ENCODE data around the gene IKZF5. TPM values are rescaled to one million over a fixed set of nuclear protein-coding genes. Genes with fewer than 3 reads are reported as not detected.

IKZF5 gene
- total and polyA plus RNA-seq, 2 of the 4 experiments (the other 2 are of a cell fraction), result 2.9 to 4.4 TPM

GRCh38 chr10:122962405-122962804, 46.2 kb downstream of the IKZF5 start:
- no peak overlapping the region for H3K4me3 ChIP-seq (ENCODE audit: insufficient read depth, low read depth, low read length)
- WGBS, 2 experiments (ENCODE audit: extremely low coverage in 2 of 2, insufficient read length in 1 of 2), result no CpG with 5 or more reads among the region's 3 CpGs
- no peak overlapping the region for H4K8ac ChIP-seq (ENCODE audit: low read depth in 2 of 2, low read length in 2 of 2)
- H3K9ac ChIP-seq (ENCODE audit: low read depth, low read length), result no peak overlapping the region
- H3K36me3 ChIP-seq (ENCODE audit: control insufficient read depth, insufficient read depth, low read length), result no peaks in the 10 kb centered on the region
- H3K23ac ChIP-seq (ENCODE audit: low read depth, low read length), result no peak overlapping the region
- no peaks in the 10 kb centered on the region for H3K4me1 ChIP-seq (ENCODE audit: control insufficient read depth, insufficient read depth, low read length)
- no peak overlapping the region for H4K5ac ChIP-seq (ENCODE audit: low read depth, low read length)
- in situ Hi-C loops (cut with MboI; ENCODE audit: low sequenced_read_pairs) (no loop called here), dilution Hi-C loops (cut with HindIII; ENCODE audit: low sequenced_read_pairs, unreplicated experiment) (no loop called here), intact Hi-C loops (cut with micrococcal nuclease) (no loop called here)
- H2BK5ac ChIP-seq (ENCODE audit: low read depth, low read length, poor library complexity, severe bottlenecking), result no peak overlapping the region
- no peak overlapping the region for H2BK15ac ChIP-seq (ENCODE audit: low read depth, low read length)
- no peak overlapping the region for H2BK120ac ChIP-seq (ENCODE audit: low read depth, low read length)
- no peak overlapping the region for H3K4ac ChIP-seq (ENCODE audit: low read depth, low read length)
- H3K9me1 ChIP-seq (ENCODE audit: insufficient read depth, low read length), result no peaks in the 10 kb centered on the region
- H2AFZ ChIP-seq (replicated peaks; ENCODE audit: low read length, poor library complexity), result no peak overlapping the region
- H3K56ac ChIP-seq (ENCODE audit: extremely low read depth, insufficient read depth, low read length), result no peak overlapping the region
- no peak for ATAC-seq (ENCODE audit: low read depth)
- peaks cover 10% of the 10 kb centered on the region for H3K9me3 ChIP-seq (ENCODE audit: control insufficient read depth, insufficient read depth, low read length)
- H3K14ac ChIP-seq (replicated peaks; ENCODE audit: low read depth, low read length), result no peak overlapping the region
- DNase-seq, result no peak
- ChIA-PET POLR2A (ENCODE audit: unreplicated experiment) (no interaction called here), CTCF (interaction anchor here (0.6 kb wide), 1 partner anchor 1193 kb away, joined by 4 read pairs; no protein-coding TSS in a partner anchor)
- H4K91ac ChIP-seq (ENCODE audit: insufficient read depth, low read depth, low read length), result no peak overlapping the region
- H4K20me1 ChIP-seq (ENCODE audit: insufficient read depth, low read length), result no peaks in the 10 kb centered on the region
- H3K79me1 ChIP-seq (ENCODE audit: low read depth in 1 of 2, low read length in 2 of 2), result no peaks in the 10 kb centered on the region; a peak in 1 of 4 replicates
- H3K27me3 ChIP-seq (ENCODE audit: control insufficient read depth, insufficient read depth, low read length), result no peaks in the 10 kb centered on the region
- TF ChIP-seq MAZ (IDR thresholded peaks at IDR 0.05; ENCODE audit: borderline replicate concordance, low read depth, low read length) (no peak), POLR2A (IDR thresholded peaks at IDR 0.05; ENCODE audit: low read depth, low read length) (no peak), NFE2L2 (IDR thresholded peaks at IDR 0.05; ENCODE audit: low read depth, low read length) (no peak), SMC3 (IDR thresholded peaks at IDR 0.05; ENCODE audit: low read depth, low read length) (no peak), RCOR1 (IDR thresholded peaks at IDR 0.05; ENCODE audit: insufficient replicate concordance, low read length) (no peak), USF2 (IDR thresholded peaks at IDR 0.05; ENCODE audit: low read depth, low read length) (no peak), FOS (IDR thresholded peaks at IDR 0.05; ENCODE audit: low read depth, low read length) (no peak), MAFK (IDR thresholded peaks at IDR 0.05; ENCODE audit: low read depth, low read length) (no peak), MXI1 (IDR thresholded peaks at IDR 0.05; ENCODE audit: borderline replicate concordance, low read depth, low read length) (no peak), CEBPB (IDR thresholded peaks at IDR 0.05; ENCODE audit: low read depth, low read length) (no peak), RFX5 (IDR thresholded peaks at IDR 0.05; ENCODE audit: low read depth, low read length) (no peak), BHLHE40 (IDR thresholded peaks at IDR 0.05; ENCODE audit: low read depth, low read length) (no peak)
- H2AK5ac ChIP-seq (ENCODE audit: low read depth, low read length), result no peak overlapping the region
- no peak overlapping the region for H2AK9ac ChIP-seq (replicated peaks; ENCODE audit: low read depth, low read length, poor library complexity)
- BruUV-seq (replicated peaks), result no TSS peak
- no peak overlapping the region for H3K27ac ChIP-seq (ENCODE audit: insufficient read depth, low read length)
- H3K4me2 ChIP-seq (ENCODE audit: low read depth, low read length), result no peak overlapping the region
- no peak overlapping the region for H2BK20ac ChIP-seq (ENCODE audit: low read depth, low read length)
- H3K18ac ChIP-seq (ENCODE audit: low read depth, low read length), result no peak overlapping the region

All from IMR-90 (cell line).